ENCODE results near the gene FASN.
"Not testable (repeated sequence)": the region's sequence is repeated elsewhere in the genome, so short reads cannot be mapped to it uniquely, and the experiment has no call there.

The FASN gene

DNA sequence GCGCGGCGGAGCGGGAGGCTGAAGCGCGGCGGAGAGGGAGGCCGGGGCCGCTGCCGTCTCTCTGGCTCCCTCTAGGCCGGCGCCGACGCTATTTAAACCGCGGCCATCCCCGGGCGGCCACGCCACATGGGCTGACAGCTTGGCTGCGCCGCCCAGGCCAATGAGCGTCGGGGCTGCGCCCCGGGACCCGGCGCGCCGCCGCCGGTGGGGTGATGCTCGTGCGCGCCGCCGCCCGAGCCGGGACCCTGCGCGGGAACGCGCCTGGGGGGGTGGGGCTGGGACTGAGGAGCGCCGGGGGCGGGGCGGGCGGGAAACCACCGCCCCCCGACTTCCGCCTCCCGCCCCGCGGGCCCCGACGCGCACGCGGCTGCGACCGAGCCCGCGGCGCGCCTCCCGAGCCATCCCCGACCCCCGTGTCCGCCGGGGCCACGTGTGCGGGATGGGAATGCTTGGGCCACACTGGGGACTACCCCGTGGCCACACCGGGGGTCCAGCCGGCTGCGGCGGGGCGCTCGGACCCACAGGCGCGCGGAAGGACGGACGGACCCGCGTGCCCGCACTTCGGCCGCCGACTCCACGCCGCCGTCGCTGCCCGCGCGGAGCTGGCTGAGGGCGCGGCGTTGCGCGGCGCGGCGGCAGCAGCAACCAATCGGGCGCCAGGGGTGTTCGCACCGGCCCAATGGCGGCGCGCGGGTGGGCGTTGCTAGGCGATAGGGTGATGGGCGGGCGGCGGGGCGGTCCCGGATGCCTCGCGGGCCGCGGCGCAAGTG lies at the start of gene FASN:
Gene FASN (minus strand): TSS at position 68 of the 770 bp plus-strand sequence. CDS start 1,791 bp downstream, outside the sequence.
- DNase-seq = peak; percentile 87

DNA sequence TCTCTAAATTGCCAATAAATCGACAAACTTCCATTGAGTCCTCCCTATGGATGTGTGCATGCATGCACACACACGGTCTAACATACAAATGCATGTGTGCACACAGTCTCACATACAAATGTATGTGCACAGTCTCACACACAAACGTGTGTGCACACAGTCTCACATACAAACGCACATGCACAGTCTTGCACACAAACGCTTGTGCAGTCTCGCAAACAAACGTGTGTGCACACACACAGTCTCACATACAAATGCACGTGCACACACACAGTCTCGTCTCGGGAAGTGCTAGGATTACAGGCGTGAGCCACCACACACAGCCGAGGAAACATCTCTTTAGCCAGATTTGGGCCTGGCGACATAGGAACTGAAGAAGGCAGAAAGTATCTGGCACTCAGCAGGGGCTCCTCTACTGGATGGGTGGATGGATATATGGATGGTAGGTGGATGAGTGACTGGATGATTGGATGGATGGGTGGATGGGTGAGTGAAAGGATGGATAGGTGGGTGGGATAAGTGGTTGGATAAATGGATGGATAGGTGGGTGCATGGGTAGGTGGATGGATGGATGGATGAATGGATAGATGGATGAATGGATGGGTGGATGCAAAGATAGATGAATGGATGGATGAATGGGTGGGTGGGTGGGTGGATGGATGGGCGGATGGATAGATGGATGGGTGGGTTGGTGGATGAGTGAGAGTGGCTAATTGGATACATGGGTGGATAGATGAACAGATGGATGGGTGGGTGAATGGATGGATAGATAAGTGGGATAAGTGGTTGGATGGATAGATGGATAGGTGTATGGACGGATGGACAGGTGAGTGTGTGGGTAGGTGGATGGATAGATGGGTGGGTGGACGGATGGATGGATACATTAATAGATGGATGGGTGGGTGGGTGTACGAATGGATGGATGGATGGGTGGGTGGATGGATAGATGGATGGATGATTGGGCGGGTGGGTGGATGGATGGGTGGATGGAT lies 48.9 kb upstream of the FASN start:
- no peak for DNase-seq

DNA sequence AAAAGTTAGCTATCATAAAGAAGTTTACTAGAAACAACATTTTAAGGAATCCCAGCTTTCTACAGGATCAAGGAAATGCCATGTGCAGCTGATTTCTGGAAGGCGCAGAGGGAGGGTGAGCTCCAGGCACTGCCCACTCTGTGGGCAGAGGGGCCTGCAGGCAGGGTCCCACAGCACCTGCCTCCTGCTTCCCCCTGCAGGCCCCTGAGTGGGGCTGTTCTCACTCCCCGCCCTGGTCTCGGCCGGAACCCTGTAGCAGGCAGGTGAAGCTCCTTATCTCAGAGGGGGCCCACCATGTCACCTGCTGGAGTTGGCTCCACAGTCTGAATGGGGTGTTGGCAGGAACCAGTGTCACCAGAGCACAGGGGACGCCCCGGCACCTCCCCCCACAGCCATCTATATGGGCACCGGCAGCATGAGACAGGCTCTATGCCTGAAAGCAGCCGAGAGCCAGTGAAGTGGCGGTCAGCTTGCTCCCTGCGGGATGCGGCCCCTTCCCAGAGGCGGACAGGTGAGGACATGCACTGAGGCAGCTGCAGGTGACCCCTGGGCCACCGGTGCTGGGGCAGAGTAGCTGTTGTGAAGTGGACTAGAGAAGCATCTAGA lies 47.6 kb upstream of the FASN start:
- DNase-seq = no peak

DNA sequence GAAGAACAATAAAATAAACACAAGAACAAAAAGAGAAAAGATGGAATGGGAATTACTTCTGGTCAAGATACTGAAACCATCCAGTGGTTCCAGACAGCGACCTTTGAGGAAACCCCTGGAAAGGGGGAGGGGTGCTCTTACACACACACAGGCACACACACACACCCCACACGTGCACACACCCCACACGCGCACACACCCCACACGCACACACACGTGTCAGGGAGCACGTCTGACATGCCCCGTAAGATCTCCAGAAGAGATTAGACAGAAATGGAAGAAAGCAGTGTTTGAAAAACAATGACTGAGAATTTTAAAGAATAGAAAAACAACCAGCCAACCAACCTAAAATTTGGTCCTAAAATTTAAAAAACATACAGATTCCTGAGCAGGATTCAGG lies 45.3 kb upstream of the FASN start:
- no peak for DNase-seq

DNA sequence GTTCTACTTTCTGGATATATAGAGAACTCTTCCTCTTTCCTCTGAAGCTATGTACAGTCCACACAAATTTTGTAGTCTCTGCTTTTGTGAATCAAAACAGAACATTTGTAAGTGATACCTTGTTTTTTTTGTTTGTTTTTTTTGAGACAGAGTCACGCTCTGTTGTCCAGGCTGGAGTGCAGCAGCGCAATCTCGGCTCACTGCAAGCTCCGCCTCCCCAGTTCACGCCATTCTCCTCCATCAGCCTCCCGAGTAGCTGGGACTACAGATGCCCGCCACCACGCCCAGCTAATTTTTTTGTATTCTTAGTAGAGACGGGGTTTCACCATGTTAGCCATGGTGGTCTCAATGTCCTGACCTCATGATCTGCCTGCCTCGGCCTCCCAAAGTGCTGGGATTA lies 41.9 kb upstream of the FASN start:
- not testable (repeated sequence) for DNase-seq

DNA sequence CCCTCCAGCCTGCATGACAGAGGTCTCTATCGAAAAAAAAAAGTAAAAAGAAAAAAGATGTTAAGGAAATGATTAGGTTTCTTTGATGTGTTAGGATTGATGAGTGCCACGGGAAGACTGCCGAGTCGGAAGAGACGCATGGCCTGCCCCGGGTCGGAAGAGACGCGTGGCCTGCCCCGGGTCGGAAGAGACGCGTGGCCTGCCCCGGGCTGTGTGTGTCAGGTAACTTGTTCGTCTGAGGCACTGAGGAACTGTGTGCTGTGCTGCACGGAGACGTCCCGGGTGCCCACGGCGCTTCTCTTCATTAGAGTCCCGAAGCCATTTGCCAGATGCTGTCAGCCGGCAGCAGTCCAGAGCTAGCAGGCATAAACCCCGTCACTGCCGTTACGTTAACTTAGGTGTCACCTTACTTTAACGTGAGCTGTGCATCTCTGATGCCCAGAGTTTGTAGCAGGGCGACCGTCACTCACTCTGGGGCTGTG lies 40.5 kb upstream of the FASN start:
- DNase-seq = no peak

DNA sequence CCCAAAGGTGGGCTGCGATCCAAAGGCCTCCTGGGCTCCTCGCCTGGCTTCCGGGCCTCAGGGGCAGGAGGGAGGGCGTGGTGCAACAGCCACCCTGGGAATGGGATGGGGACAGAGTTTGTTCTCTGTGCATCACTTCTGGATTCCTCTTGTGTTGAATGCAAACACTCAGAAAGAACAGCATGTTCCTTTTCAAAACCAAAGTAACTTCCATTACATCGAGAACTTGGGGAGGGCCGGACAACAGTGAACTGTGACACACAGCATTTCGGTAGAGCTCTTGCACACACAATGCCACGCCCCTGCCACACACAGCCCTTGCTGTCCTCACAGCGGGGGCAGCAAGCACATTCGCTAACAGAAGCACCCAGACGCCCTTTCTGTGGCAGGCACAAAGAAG lies 36.1 kb upstream of the FASN start:
- DNase-seq = no peak

DNA sequence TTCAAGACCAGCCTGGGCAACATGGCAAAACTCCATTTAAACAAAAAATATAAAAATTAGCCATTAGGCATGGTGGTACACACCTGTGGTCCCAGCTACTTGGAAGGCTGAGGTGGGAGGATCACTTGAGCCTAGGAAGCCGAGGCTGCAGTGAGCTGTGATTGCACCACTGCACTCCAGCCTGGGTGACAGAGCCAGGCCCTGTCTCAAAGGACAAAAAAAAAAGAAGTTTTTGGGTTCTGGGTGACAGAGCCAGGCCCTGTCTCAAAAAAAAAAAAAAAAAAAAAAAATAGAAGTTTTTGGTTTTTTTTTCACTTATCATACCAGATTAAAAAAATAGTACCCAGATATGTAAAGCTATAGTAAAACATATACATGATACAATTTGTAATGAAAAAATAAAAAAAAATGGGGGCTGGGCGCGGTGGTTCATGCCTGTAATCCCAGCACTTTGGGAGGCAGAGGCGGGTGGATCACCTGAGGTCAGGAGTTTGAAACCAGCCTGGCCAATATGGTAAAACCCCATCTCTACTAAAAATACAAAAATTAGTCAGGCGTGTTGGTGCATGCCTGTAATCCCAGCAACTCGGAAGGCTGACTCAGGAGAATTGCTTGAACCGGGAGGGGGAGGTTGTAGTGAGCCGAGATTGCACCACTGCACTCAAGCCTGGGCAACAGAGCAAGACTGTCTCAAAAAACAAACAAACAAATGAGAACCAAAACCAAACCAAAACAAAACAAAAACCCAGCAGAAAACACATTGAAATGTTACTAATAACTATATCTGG lies 35.3 kb upstream of the FASN start:
- DNase-seq = not testable (repeated sequence)

DNA sequence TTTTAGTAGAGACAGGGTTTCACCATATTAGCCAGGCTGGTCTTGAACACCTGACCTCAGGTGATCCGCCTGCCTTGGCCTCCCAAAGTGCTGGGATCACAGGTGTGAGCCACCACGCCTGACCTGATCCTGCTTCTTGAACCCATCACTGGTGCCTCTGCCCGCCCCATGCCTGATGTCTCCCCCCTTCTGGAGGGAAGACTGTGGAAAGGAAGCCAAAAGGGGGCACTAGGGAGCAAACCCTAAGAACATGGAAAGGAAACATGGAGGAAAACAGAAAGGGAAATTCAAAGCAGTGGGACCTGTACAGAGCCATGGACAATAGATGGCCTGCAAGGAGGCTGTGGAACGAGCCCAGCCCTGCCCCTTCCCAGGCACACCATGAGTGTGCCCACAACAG lies 31.1 kb upstream of the FASN start:
- DNase-seq = no peak

DNA sequence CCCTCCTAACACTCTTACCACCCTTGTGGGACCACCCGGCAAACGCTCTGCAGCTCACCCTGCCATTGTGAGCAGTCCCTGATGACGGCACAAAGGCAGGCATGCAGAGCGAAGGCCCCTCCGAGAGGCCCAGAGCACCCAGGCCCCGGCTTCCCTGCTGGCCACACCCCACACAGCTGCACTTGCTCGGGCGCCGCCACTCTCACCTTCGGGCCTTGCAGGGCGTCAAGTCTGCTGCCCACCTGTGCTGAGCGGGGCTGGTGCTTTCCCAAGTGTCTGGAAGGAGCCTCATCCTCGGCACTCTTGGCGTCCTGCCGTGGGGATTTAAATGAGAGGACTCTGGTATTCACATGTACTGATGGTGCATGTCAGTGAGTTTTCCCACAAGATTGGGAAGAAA lies 30.3 kb upstream of the FASN start:
- no peak for DNase-seq

DNA sequence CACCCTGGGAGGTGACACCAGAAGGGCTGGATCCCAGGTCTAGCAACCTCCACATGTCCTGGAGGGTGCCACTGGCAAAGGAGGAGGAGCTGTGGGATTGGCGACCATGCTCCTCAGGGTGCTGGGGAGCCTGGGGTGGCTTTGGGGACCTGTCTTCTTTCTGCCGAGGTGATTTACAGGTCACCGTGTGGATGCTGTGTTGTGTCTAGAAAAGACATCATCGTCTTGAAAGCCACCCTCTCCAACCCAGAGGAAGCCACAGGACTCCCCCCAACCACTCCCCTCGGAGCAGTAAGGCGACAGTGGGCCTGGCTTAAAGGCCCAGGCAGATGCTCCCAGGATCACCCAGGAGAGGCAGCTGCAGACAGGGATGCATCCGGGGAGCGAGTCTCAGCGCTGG lies 29.7 kb upstream of the FASN start:
- DNase-seq = no peak

DNA sequence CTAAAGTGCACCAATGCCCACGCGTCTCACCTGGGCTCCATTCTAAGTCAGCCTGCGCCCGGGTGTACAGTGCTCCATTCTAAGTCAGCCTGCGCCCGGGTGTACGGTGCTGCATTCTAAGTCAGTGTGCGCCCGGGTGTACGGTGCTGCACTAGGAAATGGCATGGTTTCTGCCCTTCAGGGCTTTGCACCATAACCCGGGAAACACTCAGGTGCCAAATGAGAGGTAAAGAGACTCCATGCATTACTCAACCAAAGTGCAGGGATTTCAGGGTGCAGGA lies 29.2 kb upstream of the FASN start:
- DNase-seq = no peak

DNA sequence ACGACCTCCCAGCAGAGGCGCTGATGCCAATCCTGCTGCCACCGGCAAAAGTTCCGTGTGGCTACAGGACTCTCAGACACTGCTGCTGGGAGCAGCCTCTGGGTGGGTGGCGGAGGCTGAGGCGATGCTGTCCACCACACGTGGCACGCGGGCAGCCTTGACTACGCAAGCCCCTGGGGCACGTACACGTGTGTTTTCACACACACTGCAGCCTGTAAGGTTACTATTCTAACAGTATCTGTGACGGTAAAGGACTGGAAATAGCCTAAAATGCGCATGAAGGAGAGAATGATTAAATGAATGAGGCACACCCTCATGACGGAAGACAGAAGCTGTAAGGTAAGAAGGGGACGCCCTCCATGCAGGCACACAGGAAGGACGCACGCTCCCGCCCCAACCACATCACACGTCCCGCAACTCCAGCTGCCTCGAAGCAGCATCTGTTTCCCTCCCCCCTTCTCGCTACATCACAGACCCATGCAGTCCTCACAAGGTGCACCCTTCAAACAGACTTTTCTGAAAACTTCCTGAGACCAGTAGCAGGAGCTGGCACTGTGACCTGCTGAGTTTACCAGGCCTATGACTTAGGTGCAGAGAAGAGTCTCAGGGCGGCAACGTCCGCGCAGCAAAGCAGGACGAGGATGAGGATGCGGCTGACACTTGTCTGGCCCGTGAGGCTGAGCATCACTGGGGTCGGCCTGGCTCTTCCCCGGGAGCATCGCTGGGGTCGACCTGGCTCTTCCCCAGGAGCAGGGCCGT lies 28.7 kb upstream of the FASN start:
- DNase-seq = peak; percentile 49

DNA sequence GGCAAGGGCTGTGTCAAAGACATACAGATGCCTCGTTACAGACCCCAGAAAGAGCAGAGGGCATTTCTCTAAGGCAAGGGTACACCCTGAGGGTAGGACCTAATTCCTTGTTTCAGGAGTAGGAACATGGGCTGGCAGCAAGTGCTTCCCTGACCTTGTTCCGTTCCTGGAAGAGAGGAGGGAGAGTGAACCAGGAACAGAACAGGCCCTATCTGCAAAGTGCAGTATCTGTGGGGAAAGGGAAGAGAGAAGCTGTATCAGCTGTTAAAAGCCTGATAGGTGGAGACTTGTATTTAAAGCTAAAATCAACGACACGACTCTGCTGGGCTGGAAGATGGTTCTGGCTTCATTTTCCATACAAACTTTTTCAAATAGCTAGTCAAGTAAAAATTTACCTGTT lies 26.1 kb upstream of the FASN start:
- no peak for DNase-seq

DNA sequence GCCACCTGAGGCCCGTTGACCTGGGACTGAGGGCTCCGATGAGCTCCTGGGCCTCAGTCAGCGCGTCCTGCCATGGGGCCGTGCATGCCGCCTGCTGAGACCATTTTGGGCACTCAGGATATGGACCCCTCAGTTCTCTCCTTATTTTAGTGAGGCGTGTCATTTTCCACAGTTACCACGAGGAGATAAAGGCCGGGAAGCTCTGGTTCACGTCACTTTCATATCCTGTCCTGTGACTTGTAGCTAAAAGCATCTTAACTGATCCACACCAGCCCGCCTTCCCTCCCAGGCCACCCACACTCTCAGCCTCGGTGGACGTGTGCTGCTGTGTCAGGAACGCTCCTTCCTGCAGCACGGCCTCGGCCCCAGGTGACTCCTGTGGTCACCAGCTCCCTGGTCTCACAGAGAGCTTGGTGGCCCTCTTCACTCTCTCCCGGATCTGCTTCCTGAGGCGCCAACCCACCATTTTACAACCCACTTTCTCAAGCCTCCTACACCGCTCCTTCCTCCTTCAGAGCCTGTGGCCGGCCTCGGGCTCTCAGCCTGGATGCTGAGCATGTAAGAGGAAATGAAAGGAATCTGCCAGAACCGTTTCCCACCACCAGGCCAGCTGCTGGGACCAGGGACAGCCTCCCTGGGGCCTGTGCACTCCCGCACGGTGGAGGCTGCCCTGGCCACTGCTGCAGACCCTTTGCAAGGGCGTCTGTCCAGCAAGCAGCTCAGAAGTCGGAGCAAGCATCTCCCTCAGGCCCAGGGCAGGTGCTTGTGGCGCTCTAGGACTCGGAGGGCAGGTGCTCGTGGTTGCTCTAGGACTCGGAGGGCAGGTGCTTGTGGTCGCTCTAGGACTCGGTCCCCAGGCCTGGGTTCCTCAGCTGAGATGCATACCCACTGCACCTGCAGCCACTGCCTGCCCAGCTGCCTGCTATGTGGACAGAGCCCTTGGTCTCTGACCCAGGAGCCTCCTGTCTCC lies 23.9 kb upstream of the FASN start:
- DNase-seq = no peak

DNA sequence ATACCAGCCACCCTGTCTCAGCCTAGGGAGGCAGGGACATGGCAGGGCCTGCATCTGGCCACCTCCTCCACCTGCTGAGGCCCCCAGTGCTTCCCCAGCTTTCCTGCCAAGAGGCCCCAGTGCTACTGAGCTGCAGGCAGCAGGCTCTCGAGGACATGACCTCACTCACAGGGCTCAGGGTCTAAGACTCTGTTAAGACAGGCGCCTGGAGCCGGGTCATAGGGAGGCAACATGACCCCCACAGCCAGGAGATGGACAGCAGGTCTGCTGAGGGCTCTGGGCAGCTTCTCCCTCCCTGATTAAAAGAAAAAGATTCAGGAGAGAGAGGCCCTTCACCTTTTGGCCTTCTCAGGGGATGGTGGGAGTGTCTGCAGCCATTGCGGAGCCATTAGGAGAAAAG lies 23.2 kb upstream of the FASN start:
- DNase-seq = no peak

DNA sequence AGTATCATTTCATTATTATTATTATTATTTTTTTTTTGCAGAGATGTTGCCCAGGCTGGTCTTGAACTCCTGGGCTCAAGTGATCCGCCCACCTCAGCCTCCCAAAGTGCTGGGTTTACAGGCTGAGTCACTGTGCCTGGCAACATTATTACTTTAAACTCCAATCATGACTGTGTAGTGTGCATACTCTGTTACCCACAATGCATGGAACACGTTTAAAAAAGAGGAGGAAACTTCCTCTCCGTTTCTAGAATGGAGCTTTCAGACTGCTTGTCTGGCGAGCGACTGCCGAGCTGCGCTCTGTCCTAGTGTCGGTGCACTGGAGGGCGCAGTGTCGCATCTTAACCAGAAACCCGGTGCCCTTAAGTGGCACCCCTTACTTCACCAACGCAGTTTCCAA lies 22.1 kb upstream of the FASN start:
- DNase-seq = no peak

DNA sequence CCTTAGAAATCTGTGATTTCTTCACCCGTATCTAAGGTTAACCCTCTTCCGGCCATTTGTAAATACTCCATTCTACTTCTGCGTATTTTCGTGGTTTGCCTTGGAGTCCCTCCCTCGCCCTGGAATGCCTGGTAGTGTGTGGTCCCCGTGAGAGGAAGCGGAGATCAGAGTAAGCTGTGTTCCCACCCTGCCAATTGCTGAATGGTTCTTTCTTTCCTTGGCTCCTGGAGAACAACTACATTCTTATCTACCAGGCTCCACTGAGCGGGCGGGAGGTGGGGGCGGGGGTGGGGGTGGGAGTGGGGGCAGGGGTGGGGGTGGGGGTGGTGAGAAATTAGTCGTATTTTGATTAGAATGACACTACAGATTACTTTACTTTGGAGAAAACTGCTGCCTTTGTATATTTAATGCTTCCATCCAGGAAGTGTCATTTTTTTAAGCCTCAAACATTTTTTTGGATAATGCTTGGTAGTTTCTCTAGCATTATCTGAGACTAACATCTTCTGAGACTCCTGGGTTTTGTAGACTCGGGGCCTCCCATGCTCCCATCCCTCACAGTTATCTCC lies 20.9 kb upstream of the FASN start:
- DNase-seq = no peak

DNA sequence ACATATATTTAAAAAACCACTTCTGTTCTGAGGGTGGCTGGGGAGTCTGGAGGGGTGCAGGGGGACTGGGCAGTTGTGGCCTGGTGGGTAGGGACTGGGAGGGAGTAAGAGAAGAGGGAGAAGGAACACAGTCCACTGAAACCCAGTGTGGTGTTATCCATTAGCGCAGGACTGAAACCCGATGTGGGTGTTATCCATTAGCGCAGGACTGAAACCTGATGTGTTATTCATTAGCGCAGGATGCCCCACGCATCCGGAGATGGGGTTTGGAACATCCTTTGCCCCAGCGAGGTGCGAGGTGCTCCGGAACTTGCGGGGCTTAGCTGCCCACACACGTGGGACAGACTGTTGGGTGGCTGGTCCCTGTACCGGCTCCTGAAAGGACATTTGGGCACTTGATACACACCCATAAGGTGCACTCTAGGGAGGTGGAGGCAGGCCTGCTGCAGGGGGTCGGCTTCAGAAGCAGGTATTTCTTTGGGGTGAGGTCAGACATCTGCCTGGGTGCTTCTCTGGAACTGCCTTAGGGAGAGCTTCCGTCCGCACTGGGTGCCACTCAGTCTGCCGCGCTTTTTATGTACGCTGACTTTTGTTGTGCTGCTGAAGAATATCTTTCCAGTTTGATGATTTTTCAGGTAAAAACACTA lies 20.3 kb upstream of the FASN start:
- DNase-seq = no peak

Measured in activated T-cell treated with anti-CD3 and anti-CD28 coated beads for 4 hours (primary cell).